H9 (cell line): ENCODE data around the gene PDCD1. TPM values are rescaled to one million over a fixed set of nuclear protein-coding genes. Genes with fewer than 3 reads are reported as not detected.

Experiments
- DNase-seq: peaks from one replicate; pipeline ENCODE4 v3.0.0-alpha.2; 2017
- H2AFZ ChIP-seq: one replicate; pipeline ENCODE4 v1.6.1; 2013; ENCODE audit warnings: mild to moderate bottlenecking, low read length, control low read depth, moderate library complexity
- H2AK5ac ChIP-seq: 2 replicates; pipeline ENCODE4 v1.6.1; 2013; ENCODE audit warnings: low read length, control low read depth, mixed read lengths; ENCODE audit not compliant: insufficient read length
- H2BK120ac ChIP-seq: one replicate; pipeline ENCODE4 v1.6.1; 2013; ENCODE audit warnings: low read depth, mild to moderate bottlenecking, low read length, control low read depth, inconsistent platforms; ENCODE audit not compliant: poor library complexity, severe bottlenecking
- H2BK12ac ChIP-seq: 2 replicates; pipeline ENCODE4 v1.6.1; 2013; ENCODE audit warnings: low read length, control low read depth, mixed read lengths, low read depth; ENCODE audit not compliant: insufficient read length
- H2BK15ac ChIP-seq: 2 replicates; pipeline ENCODE4 v1.6.1; 2013; ENCODE audit warnings: low read depth, low read length, control low read depth
- H2BK20ac ChIP-seq: one replicate; pipeline ENCODE4 v1.6.1; 2013; ENCODE audit warnings: low read depth, mild to moderate bottlenecking, low read length, control low read depth, inconsistent platforms; ENCODE audit not compliant: poor library complexity, severe bottlenecking
- H2BK5ac ChIP-seq: 2 replicates; pipeline ENCODE4 v1.6.1; 2013; ENCODE audit warnings: low read length, control low read depth, mixed read lengths; ENCODE audit not compliant: insufficient read length
- H3K14ac ChIP-seq: 2 replicates; pipeline ENCODE4 v1.6.1; 2013; ENCODE audit warnings: low read length, control low read depth; ENCODE audit not compliant: insufficient read depth
- H3K18ac ChIP-seq: 2 replicates; pipeline ENCODE4 v1.6.1; 2013; ENCODE audit warnings: low read depth, mild to moderate bottlenecking, mixed read lengths, low read length, control low read depth; ENCODE audit not compliant: insufficient read length
- H3K23ac ChIP-seq: 2 replicates; pipeline ENCODE4 v1.6.1; 2013; ENCODE audit warnings: low read length, control low read depth, mixed read lengths, low read depth; ENCODE audit not compliant: insufficient read length
- H3K23me2 ChIP-seq: 2 replicates; pipeline ENCODE4 v1.6.1; 2013; ENCODE audit warnings: low read depth, mild to moderate bottlenecking, mixed read lengths, low read length, control low read depth; ENCODE audit not compliant: insufficient read length, poor library complexity, severe bottlenecking
- H3K27ac ChIP-seq: 2 replicates; pipeline ENCODE4 v1.5.1; 2013; ENCODE audit warnings: low read length, control low read depth, mixed read lengths, low read depth; ENCODE audit not compliant: insufficient read length
- H3K27me3 ChIP-seq: 2 replicates; pipeline ENCODE4 v1.6.1; 2013; ENCODE audit warnings: low read length, control low read depth, inconsistent platforms; ENCODE audit not compliant: insufficient read depth
- H3K4ac ChIP-seq: 2 replicates; pipeline ENCODE4 v1.6.1; 2013; ENCODE audit warnings: low read depth, mild to moderate bottlenecking, control low read depth, inconsistent platforms, low read length, moderate library complexity
- H3K4me1 ChIP-seq: 2 replicates; pipeline ENCODE4 v1.6.1; 2013; ENCODE audit warnings: low read length, control low read depth, inconsistent platforms; ENCODE audit not compliant: insufficient read depth
- H3K4me2 ChIP-seq: 2 replicates; pipeline ENCODE4 v1.6.1; 2013; ENCODE audit warnings: low read length, control low read depth, mixed read lengths; ENCODE audit not compliant: insufficient read length, insufficient read depth
- H3K56ac ChIP-seq: 2 replicates; pipeline ENCODE4 v1.6.1; 2013; ENCODE audit warnings: low read depth, mild to moderate bottlenecking, mixed read lengths, low read length, control low read depth; ENCODE audit not compliant: insufficient read length
- H3K79me1 ChIP-seq: 2 replicates; pipeline ENCODE4 v1.6.1; 2013; ENCODE audit warnings: low read depth, mild to moderate bottlenecking, moderate library complexity, low read length, control low read depth, inconsistent platforms; ENCODE audit not compliant: insufficient read depth, poor library complexity, severe bottlenecking
- H3K79me2 ChIP-seq: 2 replicates; pipeline ENCODE4 v1.6.1; 2013; ENCODE audit warnings: low read length, control low read depth, inconsistent platforms; ENCODE audit not compliant: insufficient read depth
- H3K9ac ChIP-seq: 2 replicates; pipeline ENCODE4 v1.6.1; 2013; ENCODE audit warnings: low read length, control low read depth, mixed read lengths; ENCODE audit not compliant: insufficient read length; ENCODE audit errors: extremely low read depth
- H3K9me3 ChIP-seq: one replicate; pipeline ENCODE4 v1.6.1; 2013; ENCODE audit warnings: low read depth, low read length, inconsistent platforms; ENCODE audit not compliant: control insufficient read depth
- H3T11ph ChIP-seq: one replicate; pipeline ENCODE4 v1.6.1; 2013; ENCODE audit warnings: mild to moderate bottlenecking, low read length, control low read depth, inconsistent platforms
- H4K20me1 ChIP-seq: one replicate; pipeline ENCODE4 v1.6.1; 2013; ENCODE audit not compliant: control insufficient read depth, insufficient read length, insufficient read depth
- H4K5ac ChIP-seq: 2 replicates; pipeline ENCODE4 v1.6.1; 2013; ENCODE audit warnings: low read depth, mild to moderate bottlenecking, mixed read lengths, low read length, control low read depth; ENCODE audit not compliant: insufficient read length
- H4K8ac ChIP-seq: replicated peaks from 2 replicates; pipeline ENCODE4 v1.6.1; 2013; ENCODE audit warnings: low read length, control low read depth, mixed read lengths, low read depth; ENCODE audit not compliant: insufficient read length
- H4K91ac ChIP-seq: 2 replicates; pipeline ENCODE4 v1.6.1; 2013; ENCODE audit warnings: low read depth, mild to moderate bottlenecking, moderate library complexity, mixed read lengths, low read length, control low read depth; ENCODE audit not compliant: insufficient read length
- H3K27ac Mint-ChIP-seq, 3 experiments: 2 replicates in 2 of 3; 3 replicates in 1 of 3; pipeline ENCODE4 v1.8.0; 2020 to 2021; ENCODE audit warnings: mixed read lengths in 3 of 3, mild to moderate bottlenecking in 1 of 3, moderate library complexity in 1 of 3
- H3K27me3 Mint-ChIP-seq: 2 replicates; pipeline ENCODE4 v1.8.0; 2021; ENCODE audit warnings: low read depth, mild to moderate bottlenecking, moderate library complexity, mixed read lengths
- H3K36me3 Mint-ChIP-seq, 3 experiments: 2 replicates in 2 of 3; 3 replicates in 1 of 3; pipeline ENCODE4 v1.8.0; 2020 to 2021; ENCODE audit warnings: low read depth in 3 of 3, mixed read lengths in 3 of 3; ENCODE audit not compliant: insufficient read depth in 1 of 3
- H3K4me1 Mint-ChIP-seq, 2 experiments: 2 replicates each; pipeline ENCODE4 v1.8.0; 2020; ENCODE audit warnings: mixed read lengths in 2 of 2
- H3K4me3 Mint-ChIP-seq, 2 experiments: 2 replicates in 1 of 2; 3 replicates in 1 of 2; pipeline ENCODE4 v1.8.0; 2020 to 2021; ENCODE audit warnings: mild to moderate bottlenecking in 2 of 2, mixed read lengths in 2 of 2, moderate library complexity in 1 of 2
- H3K9me3 Mint-ChIP-seq, 2 experiments: 2 replicates in 1 of 2; 3 replicates in 1 of 2; pipeline ENCODE4 v1.8.0; 2020; ENCODE audit warnings: mild to moderate bottlenecking in 2 of 2, mixed read lengths in 2 of 2, moderate library complexity in 1 of 2
- CTCF ChIP-seq: fragments of 200-600 bp; sonication (generic); conservative IDR thresholded peaks from 3 replicates; pipeline ENCODE4 v1.8.0; 2021; ENCODE audit warnings: antibody characterized with exemption, mild to moderate bottlenecking
- WGBS: extraction: QIAGEN DNeasy Blood & Tissue Kit; methylation state at CpG from one replicate; pipeline ENCODE4 v1.1.7; 2013; ENCODE audit warnings: missing lambda C conversion rate, low lambda C conversion rate, mixed read lengths; ENCODE audit not compliant: insufficient read length; ENCODE audit errors: extremely low coverage; 5-methylcytosine and 5-hydroxymethylcytosine counted together
- total RNA-seq: library from RNA; stranded (reverse); gene quantifications from 2 replicates; pipeline ENCODE4 v1.2.1, GENCODE V29; 2021

The PDCD1 gene
- total RNA-seq, 1 experiment from 2014 or later, result 1.6 TPM

GRCh38 chr2:241859017-241859435 lies 332 bp upstream of the PDCD1 start:
- H3K18ac ChIP-seq, result no peak overlapping the region
- no peak overlapping the region for H3K27ac Mint-ChIP-seq
- H3K36me3 Mint-ChIP-seq, result no peaks in the 10 kb centered on the region; a peak in 1 of 7 replicates
- no peak overlapping the region for H4K91ac ChIP-seq
- no peak overlapping the region for H3T11ph ChIP-seq
- H4K5ac ChIP-seq, result no peak overlapping the region
- no peak for DNase-seq
- H4K20me1 ChIP-seq, result no peaks in the 10 kb centered on the region
- no peak overlapping the region for H2BK5ac ChIP-seq
- H3K9ac ChIP-seq, result no peak overlapping the region
- H2BK12ac ChIP-seq, result no peak overlapping the region
- no peak overlapping the region for H2BK15ac ChIP-seq
- H3K14ac ChIP-seq, result no peak overlapping the region
- no peaks in the 10 kb centered on the region for H3K27me3 ChIP-seq
- H3K27ac ChIP-seq, result no peak overlapping the region
- peaks cover 3% of the 10 kb centered on the region for H3K27me3 Mint-ChIP-seq
- no peak overlapping the region for H2BK20ac ChIP-seq
- H3K4ac ChIP-seq, result no peak overlapping the region
- H3K4me1 Mint-ChIP-seq, result peaks cover 6 to 9% of the 10 kb centered on the region in 2 experiments
- H3K79me1 ChIP-seq, result no peaks in the 10 kb centered on the region
- H2AFZ ChIP-seq, result no peak overlapping the region
- no peaks in the 10 kb centered on the region for H3K9me3 ChIP-seq
- no peaks in the 10 kb centered on the region; the same call in 1 of the 2 replicates for H3K4me1 ChIP-seq
- no peaks in the 10 kb centered on the region for H3K79me2 ChIP-seq
- no peak overlapping the region for H4K8ac ChIP-seq
- H3K23me2 ChIP-seq, result no peaks in the 10 kb centered on the region
- no peak overlapping the region for H2AK5ac ChIP-seq
- H3K56ac ChIP-seq, result no peak overlapping the region
- no peak overlapping the region for H3K4me3 Mint-ChIP-seq
- no peak overlapping the region for H3K23ac ChIP-seq
- WGBS, result no CpG with 5 or more reads among the region's 9 CpGs
- no peak for TF ChIP-seq CTCF
- H3K4me2 ChIP-seq, result no peak overlapping the region
- peaks cover under 1 to 5% of the 10 kb centered on the region in 2 experiments; a peak in 4 of 5 replicates for H3K9me3 Mint-ChIP-seq
- no peak overlapping the region for H2BK120ac ChIP-seq
